Fibroblast of skin of back (primary cell): Measurements from ENCODE around the gene ZNF845. TPM values are rescaled to one million over a fixed set of nuclear protein-coding genes. Genes with fewer than 3 reads are reported as not detected.
A peak's percentile ranks its signal among the peaks of the same experiment; 100 is the strongest.
"Not testable (repeated sequence)": the region's sequence is repeated elsewhere in the genome, so short reads cannot be mapped to it uniquely, and the experiment has no call there.

Source experiments
- DNase-seq: peaks from one replicate; pipeline ENCODE4 v3.0.0-alpha.2; 2013
- polyA plus RNA-seq, 2 experiments: library from polyadenylated mRNA; unstranded; fragments of 120-200 nt; gene quantifications; one replicate each; pipeline ENCODE4 v1.2.1, GENCODE V29; 2013; ENCODE audit not compliant: insufficient read length in 2 of 2

Gene ZNF845
- polyA plus RNA-seq (2013, experiment 1 of 2; ENCODE audit: insufficient read length) = 3.0 TPM
- 3.7 TPM for polyA plus RNA-seq (2013, experiment 2 of 2; ENCODE audit: insufficient read length)

DNA sequence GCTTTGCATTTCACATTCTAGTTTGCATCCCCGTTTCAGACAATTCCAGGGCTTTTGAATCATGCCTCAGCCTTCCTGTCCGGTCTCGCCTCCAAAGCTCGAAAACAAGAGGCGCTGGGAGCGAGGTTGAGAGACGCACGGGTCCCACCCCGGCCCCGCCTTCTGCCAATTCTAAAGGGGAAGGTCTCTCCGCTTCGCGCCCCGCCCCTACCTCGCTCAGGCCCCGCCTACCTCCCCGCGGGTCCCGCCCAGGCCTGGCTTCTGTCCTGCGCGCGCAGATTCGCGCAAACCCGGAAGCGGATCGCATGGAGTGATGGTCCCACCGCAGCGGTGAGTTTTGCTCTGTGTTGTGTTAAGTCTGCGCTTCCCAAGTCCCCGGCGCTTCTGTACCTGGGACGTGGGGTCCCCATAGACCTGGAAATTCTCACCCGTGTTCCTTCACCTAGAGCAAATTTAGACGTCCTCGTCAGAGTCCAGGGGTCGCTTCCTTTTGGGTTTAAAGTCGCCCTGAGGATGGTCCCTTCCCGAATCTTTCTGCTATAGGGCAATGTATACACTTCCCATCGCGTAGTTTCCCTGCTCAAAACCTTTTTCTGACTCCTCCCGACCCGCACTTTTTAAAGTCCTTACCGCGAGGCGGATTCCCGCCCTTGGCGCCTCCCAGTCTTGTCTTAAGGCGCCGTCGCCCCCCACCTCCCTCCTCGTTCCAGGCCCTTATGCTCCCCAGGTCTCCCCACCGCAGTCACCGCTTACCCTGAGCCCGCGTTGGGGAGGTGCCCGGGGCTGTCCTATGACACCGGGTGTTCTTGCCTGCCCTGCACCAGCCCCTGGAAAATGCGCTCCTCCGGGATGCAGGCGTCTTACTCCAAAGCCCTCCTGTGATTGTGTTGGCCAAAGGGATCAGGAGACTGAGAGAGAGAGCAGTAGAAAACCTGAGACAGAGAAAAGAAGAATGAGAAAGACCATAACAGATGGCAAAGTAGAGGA lies at the start of gene ZNF845:
TSS of gene ZNF845 (plus strand) at position 287 of the 987 bp plus-strand sequence. CDS start 7,559 bp downstream, outside the sequence.
- DNase-seq = peak; percentile 91

DNA sequence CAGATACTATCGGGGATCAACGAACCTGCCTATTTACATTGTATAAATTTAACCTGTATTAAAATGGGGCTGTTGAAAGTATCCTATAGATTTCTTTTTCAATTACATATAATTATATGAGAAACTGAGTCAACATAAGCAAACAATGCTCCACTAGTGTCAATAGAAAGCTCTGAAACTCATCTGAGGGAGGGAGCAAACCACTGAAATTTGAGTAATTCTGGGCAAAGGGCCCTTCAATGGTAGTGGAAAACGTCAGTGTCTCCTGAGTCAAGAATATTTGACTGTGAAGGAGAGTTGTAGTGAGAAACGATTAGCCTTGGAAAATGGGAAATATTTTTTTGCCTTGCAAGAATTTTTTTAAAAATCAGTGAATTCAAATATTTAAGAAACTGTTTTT lies 48.5 kb upstream of the ZNF845 start:
- no peak for DNase-seq

DNA sequence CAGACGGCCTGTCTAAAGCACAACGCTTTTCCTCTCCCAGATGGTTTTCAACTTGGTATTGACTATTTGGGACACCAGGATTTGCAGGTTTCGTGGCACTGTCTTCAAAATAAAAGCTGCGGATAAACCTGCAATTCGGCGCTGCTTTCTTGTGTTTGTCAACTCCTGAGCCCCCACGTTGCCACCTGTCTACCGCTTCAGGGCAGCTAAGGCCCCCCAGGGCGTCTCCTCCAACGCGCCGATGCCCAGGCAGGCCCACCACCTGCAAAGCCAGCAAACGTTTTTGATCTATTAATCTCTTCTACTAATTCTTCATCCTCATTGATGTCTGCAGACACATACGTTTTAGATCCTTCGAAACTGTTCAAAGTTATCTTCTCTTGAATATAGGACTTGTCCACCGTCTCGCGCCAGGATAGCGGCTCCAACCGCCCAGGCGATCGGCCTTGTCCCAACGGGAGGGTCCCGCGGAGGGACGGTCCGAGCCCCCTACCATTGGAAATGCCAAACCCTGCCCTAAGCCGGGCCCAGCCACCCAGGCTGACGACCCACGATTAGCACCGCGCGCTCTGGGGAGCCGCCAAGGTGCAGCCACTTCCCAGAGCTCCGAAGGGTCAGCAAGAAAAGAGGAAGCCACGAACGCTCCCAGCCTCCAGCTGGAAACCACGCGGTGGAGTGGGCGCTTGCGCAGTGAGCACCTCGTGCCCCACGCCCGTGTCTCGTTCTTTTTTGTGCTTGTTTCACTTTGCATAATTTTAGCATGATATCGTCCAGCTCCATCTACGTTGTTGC lies 42.6 kb upstream of the ZNF845 start:
- no peak for DNase-seq

DNA sequence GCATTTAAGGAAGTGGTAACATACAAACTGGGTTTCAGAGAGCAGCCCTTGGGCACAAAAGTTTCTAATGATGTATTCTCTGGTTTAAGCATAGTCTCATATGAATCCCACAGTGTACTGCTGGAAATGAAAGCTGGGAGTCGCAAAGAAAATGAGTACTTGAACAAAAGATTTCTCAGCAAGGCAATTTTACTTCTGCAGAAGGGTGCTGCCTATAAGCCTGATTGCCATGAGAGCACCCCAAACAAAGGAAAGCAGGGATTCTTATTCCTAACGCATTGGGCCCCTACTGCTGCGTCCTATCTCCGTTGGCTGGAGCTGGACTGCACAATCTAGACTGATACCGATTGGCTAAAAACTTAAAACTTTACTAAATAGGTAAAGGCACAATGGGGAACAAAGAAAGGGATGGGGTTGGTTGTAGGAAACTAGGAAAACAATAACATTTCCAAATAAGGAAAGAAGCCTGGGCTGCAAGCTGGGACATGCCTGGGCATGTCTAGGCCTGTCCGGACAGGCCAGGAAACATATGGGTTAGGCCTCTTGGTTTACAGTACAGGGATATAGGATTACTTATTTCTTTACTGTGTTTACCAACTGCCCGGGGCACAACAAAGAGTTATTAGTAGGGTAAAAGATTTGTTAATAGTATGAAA lies 38.6 kb upstream of the ZNF845 start:
- no peak for DNase-seq

DNA sequence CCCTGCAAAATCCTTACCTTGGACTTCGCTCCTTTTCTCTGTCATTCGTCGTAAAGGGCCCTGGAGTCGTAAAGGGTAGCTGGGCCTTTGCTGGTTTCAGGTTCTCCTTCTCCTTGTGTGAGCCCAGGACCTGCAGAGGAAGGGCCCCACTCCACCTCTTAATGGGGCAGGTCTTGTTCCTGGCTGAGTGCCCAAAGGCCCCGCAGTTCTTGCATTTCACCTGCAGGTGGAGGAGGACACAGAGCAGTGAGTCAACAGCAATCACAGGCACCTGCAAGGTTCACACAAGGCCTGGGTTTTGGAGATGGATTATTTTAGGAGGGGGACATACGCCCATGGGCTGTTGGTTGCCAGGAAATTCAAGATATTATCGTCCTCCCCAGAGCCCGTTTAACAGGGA lies 32.2 kb upstream of the ZNF845 start:
- not testable (repeated sequence) for DNase-seq

DNA sequence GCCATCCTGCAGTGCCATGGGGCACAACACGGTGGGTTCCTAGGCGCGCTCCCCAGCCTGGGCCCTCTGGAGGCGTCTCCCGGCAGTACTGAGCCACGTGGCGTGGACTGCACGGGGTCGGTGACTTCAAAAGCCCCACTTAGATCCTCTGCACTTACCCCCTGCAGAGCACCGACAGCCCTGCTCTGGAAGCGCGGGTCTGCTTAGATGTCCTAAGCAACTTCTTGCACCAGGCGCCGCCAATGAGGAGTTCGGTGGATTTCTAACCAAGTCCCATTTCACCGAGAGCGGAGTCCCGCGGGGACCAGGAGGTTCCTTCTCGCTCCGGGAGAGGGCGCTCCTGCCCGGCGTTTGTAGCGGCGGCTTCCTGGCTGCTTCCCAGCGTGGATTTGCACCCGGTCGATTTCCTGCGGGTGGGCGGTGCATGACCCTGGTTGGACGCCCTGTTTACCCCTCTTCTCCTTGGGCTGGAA lies 25.2 kb upstream of the ZNF845 start:
- no peak for DNase-seq

DNA sequence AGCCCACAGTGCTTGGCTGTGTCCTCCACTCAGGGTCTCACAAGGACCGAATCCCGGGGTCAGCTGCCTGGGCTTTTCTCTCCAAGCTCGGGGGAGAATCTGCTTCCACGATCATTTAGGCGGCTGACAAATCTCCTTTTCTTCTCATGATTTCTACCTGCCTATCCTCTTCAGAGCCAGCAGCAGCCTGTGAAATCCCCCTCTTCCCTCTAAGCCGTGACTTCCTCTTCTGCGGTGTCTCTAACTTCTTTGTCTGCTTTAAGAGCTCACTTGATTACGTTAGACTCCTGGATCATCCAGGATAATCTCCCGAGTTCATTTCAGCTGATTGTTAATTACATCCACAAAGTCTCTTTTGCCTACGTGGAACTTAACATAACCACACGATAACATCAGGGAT lies 22.5 kb upstream of the ZNF845 start:
- DNase-seq = no peak

DNA sequence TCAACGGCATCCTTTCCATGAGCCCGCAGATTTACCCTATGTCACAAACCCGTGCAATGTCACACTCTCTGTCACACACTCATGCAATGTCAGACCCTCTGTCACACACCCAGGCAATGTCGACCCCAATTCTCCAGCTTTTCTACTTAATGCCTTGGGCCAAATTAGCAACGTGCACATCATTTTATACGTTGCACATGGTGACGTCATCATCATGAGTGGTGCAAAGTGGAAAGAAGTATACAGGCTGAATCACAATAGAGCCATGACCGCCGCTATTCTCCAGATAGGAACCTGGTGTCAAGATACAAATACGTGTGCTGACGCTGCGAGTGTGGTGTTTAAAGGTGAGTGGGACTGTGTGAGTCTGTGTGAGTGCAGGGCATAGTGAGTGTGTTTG lies 21.7 kb upstream of the ZNF845 start:
- DNase-seq = no peak

DNA sequence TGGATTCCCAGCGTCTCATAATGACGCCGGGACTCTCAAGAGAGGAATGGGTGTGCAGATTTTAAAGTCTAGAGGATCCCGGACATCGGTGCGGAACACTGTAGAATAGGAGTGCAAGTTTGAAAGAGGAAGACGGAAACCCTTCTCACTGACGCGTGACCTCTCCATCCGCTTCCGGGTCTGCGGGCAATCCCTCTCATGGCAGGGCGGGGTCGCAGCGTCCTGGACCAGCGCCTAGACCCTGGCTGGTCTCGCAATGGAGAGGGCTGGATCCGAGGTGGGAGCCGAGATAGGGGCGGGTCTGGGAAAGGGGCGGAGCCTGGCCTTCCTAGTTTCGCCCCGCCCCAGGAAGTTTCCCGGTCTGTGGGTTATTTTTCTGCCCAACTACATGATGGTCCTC lies 4.6 kb upstream of the ZNF845 start:
- peak; percentile 34 for DNase-seq

DNA sequence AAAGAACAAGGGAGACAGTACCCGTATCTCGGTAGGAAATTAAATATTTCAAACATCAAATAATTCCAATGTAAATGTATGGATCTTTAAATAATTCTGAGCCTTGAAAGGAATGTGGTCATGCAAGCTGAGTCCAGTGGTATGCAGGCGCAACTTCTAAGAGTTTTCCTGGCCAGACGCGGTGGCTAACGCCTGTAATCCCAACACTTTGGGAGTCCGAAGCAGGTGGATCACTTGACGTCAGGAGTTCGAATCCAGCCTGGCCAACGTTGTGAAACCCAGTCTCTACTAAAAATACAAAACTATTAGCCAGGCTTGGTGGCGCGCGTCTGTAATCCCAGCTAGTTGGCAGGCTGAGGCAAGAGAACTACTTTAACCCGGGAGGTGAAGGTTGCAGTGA lies 1.1 kb upstream of the ZNF845 start:
- DNase-seq = no peak

DNA sequence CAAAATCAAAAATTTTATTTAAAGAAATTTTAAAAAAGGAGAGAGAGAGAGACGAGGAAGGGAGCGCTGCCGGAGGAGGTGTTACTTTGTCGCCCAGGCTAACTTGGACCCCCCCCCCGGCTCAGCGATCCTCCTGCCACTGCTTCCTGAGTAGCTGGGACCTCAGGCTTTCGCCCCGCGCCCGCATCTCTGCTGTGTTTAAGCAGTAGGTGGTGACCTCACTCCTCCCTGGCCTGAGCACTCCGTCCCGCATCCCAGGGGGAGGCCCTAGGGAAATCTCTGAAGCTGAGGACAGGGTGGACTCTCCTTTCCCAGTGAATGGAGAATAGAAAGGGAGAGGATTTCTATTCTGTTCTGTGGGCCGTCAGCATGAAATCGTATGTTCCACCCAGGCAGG lies 485 bp upstream of the ZNF845 start:
- DNase-seq = no peak

DNA sequence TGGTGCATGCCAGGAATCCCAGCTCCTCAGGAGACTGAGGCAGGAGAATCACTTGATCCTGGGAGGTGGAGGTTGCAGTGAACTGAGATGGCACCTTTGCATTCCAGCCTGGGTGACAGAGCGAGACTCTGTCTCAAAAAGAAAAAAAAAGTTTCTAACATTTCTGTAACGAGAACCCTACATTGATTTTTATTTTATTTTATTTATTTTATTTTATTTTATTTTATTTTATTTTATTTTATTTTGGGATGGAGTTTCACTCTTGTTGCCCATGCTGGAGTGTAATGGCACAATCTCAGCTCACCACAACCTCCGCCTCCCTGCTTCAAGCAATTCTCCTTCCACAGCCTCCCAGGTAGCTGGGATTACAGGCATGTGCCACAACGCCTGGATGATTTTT lies 10.9 kb downstream of the ZNF845 start:
- DNase-seq = not testable (repeated sequence)

DNA sequence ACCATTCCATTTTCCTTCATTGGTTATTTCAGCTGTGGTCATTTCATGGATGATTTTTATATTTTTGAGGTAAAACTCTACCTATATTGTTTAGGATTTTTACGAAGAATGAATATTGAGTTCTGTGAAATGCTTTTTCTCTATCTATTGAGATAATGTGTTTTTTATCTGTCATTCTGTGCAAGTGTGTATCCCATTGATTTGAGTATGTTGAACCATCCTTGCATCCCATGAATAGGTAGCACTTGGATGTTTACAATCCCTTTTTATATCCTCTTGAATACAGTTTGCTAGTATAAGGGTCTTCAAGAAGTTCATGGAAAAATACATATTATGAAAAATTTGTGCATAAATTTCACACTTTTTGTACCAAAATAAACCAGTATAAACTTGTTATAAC lies 22.2 kb downstream of the ZNF845 start:
- DNase-seq = no peak

DNA sequence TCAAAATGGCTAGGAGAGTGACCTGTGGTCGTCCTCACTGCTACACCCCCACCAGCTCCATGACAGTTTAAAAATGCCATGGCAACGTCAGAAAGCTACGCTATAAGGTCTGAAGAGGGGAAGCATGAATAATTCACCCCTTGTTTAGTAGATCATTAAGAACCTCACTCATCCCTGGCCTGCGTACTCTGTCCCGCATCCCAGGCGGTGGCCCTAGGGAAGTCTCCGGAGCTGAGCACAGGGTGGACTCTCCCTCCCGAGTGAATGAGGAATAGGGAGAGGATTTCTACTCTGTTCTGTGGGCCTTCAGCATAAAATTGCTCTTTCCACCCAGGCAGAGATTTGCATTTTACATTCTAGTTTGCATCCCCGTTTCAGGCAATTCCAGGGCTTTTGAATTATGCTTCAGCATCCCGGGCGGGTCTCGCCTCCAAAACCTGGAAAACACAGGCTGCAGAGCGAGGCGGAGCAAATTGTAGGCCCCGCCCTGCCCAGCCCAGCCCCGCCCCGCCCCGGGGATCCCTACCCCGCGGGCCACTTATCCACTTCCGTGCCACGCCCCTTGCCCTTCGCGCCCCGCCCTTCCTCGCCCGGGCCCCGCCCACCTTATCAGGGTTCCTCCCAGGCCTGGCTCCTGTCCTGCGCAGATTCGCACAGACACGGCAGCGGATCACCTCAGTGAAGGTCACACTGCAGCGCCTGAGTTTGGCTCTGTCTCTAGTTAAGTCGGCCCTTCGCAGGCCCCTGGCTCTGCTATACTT lies 24.5 kb downstream of the ZNF845 start:
- DNase-seq = no peak

DNA sequence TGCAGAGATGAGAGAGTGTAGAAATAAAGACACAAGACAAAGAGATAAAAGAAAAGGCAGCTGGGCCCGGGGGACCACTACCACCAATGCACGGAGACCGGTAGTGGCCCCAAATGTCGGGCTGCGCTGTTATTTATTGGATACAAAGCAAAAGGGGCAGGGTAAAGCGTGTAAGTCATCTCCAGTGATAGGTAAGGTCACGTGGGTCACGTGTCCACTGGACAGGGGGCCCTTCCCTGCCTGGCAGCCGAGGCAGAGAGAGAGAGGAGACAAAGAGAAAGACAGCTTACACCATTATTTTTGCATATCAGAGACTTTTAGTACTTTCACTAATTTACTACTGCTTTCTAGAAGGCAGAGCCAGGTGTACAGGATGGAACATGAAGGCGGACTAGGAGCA lies 26.5 kb downstream of the ZNF845 start:
- DNase-seq = not testable (repeated sequence)

DNA sequence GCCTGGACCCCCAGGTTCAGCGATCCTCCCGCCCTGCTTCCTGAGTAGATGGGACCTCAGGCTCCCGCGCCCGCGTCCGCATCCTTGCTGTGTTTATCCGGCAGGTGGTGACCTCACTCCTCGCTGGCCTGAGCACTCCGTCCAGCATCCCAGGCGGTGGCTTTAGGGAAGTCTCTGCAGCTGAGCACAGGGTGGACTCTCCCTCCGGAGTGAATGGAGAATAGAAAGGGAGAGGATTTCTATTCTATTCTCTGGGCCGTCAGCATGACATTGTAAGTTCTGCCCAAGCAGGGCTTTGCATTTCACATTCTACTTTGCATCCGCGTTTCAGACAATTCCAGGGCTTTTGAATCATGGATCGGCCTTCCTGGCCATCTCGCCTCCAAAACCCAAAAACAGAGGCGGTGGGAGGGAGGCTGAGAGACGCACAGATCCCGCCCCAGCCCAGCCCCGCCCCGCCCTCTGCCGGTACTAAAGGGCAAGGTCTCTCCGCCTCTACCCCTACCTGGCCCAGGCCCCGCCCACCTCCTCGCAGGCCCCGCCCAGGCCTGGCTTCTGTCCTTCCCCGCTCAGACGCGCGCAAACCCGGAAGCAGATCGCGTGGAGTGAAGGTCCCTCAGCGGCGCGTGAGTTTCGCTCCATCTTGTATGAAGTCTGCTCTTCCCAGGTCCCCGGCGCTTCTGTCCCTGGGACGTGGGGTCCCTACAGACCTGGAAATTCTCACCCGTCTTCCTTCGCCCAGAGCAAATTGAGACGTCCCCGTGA lies 31.8 kb downstream of the ZNF845 start, which contains the start of gene ZNF525:
TSS of gene ZNF525 (plus strand) at position 572 of the 765 bp plus-strand sequence. CDS start 6,577 bp downstream, outside the sequence.
- peak; percentile 76 for DNase-seq

DNA sequence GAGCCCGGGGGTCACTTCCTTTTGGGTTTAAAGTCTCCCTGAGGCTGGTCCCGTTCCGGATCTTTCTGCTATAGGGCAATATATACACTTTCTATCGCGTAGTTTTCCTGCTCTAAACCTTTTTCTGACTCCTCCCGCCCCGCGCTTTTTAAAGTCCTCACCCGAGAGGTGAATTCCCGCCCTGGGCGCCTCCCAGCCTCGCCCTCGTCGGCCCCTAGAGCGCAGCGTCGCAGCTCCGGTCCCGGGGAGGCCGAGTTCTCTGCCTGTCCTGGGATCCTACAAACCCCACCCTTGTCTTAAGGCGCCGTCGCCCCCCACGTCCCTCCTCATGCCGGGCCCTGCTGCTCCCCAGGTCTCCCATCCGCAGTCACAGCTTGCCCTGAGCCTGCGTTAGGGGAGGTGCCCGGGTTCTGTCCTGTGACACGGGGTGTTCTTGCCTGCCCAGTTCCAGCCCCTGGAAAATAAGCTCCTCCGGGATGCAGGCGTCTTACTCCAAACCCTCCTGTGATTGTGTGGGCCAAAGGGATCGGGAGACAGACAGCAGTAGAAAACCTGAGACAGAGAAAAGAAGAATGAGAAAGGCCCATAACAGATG lies 32.4 kb downstream of the ZNF845 start:
- peak; percentile 37 for DNase-seq

DNA sequence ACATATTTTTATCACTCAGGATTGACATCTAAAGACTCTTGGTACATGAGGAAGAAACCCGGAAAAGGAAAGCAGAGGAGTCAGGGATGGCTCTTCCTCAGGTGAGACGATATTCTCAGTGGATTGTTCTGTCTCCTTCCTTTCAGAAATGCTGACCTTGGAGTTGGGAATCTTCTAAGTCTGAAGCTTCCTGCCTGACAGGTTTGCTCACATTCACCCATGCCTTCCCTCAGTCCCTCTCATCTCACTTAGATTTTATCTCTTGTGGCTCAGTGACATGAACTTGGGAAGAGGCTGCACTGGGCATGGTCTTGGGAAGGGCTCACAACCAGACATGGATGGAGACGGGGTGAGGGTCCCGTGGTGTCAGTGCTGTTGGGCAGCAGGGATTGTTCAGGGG lies 38.6 kb downstream of the ZNF845 start:
- no peak for DNase-seq

DNA sequence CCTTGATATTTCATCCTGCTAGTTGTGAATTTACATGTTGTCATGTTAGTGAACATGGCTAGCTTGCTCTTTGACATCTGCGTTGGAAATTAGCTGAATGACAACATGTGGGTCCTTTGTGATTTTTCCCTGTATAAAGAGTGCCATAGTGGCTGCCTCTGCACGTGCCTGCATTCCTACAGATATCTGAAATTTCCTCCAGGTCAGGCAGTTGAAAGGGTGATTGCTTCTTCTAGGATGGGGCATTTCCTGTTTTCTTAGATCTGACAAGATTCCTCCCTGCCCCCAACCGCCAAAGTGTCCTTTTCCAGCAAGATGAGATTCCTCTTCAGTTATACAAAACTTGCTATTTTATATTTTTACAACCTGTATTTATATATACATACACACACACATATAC lies 40.7 kb downstream of the ZNF845 start:
- DNase-seq = no peak

DNA sequence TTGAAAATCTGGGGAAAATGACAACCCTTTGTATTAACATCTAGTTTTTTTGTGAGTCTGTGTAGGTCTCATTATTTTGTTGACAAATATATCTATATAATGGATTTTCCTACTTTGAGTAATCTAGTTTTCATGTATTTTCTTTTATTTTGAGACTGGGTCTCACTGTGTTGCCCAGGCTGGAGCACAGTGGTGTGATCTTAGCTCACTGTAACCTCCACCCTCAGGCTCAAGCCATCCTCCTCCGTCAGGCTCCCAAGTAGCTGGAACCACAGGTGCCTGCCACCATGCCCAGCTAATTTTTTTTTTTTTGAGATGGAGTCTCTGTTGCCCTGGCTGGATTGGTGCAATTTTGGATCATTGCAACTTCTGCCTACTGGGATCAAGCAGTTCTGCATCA lies 41.2 kb downstream of the ZNF845 start:
- DNase-seq = no peak

DNA sequence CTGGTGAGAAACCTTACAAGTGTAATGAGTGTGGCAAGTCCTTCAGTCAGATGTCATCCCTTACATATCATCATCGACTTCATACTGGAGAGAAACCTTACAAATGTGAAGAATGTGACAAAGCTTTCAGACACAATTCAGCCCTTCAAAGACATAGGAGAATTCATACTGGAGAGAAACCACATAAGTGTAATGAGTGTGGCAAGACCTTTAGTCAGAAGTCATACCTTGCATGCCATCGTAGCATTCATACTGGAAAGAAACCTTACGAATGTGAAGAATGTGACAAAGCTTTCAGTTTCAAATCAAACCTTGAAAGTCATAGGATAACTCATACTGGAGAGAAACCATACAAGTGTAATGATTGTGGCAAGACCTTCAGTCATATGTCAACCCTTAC lies 47.8 kb downstream of the ZNF845 start:
- DNase-seq = no peak
